Upper lobe of left lung (tissue), 6 donors: Measurements from ENCODE around the gene CUEDC2. TPM values are rescaled to one million over a fixed set of nuclear protein-coding genes. Genes with fewer than 3 reads are reported as not detected.
A peak's percentile ranks its signal among the peaks of the same experiment; 100 is the strongest.

Experiments used
- ATAC-seq, 2 donors: fragments of 200-7000 bp; cut with Tn5 transposase; one replicate each; pipeline ENCODE4 v1.9.1; 2022; ENCODE audit warnings: mild to moderate bottlenecking in 2 of 2, moderate library complexity in 2 of 2; ENCODE audit not compliant: low FRiP score in 2 of 2
- DNase-seq, 2 donors: peaks; one replicate each; pipeline ENCODE4 v3.0.0-alpha.2; 2019 to 2020
- H3K27ac ChIP-seq, 4 donors: fragments of 200-600 bp; sonication (generic); one replicate each; pipeline ENCODE4 v1.5.1; 2016 to 2019
- H3K27me3 ChIP-seq, 4 donors: fragments of 200-600 bp; sonication (generic); one replicate each; pipeline ENCODE4 v1.5.1; 2017 to 2019
- H3K36me3 ChIP-seq, 4 donors: fragments of 200-600 bp; sonication (generic); one replicate each; pipeline ENCODE4 v1.5.1; 2016 to 2019
- H3K4me1 ChIP-seq, 4 donors: fragments of 200-600 bp; sonication (generic); one replicate each; pipeline ENCODE4 v1.5.1; 2018 to 2019
- H3K4me3 ChIP-seq, 4 donors: fragments of 200-600 bp; sonication (generic); one replicate each; pipeline ENCODE4 v1.5.1; 2017 to 2019; ENCODE audit warnings: mild to moderate bottlenecking in 2 of 4, moderate library complexity in 1 of 4
- H3K9me3 ChIP-seq, 4 donors: fragments of 200-600 bp; sonication (generic); one replicate each; pipeline ENCODE4 v1.5.1; 2018 to 2019
- CTCF ChIP-seq, 6 experiments: fragments of 450-650 bp in 4 of 6; fragments of 200-600 bp in 2 of 6; sonication (generic) in 2 of 6; IDR thresholded peaks; one replicate each; pipeline ENCODE4 v1.5.1; 2016 to 2019; ENCODE audit warnings: antibody characterized with exemption in 6 of 6
- EP300 ChIP-seq, 4 donors: sonication (generic); formaldehyde crosslinking; IDR thresholded peaks; one replicate each; pipeline ENCODE4 v1.5.1; 2017; ENCODE audit warnings: antibody characterized with exemption in 4 of 4, control low read depth in 2 of 4
- POLR2A ChIP-seq, 4 donors: fragments of 450-650 bp; IDR thresholded peaks; one replicate each; pipeline ENCODE4 v1.5.1; 2016 to 2017; ENCODE audit warnings: antibody characterized with exemption in 4 of 4, mild to moderate bottlenecking in 2 of 4
- POLR2AphosphoS5 ChIP-seq, 2 donors: sonication (generic); formaldehyde crosslinking; IDR thresholded peaks; one replicate each; pipeline ENCODE4 v1.5.1; 2017; ENCODE audit warnings: antibody characterized with exemption in 2 of 2
- WGBS, 2 donors: methylation state at CpG; one replicate each; pipeline ENCODE4 v1.1.5; 2017 to 2018; 5-methylcytosine and 5-hydroxymethylcytosine counted together
- total RNA-seq, 6 donors: library from RNA; depleted of rRNA in 4 of 6; stranded (reverse); fragments of >200 nt in 4 of 6; gene quantifications; one replicate each; pipeline versions ENCODE4 v1.1.0 to v1.2.1, GENCODE V29; 2016 to 2021
- donor health status: DM: no; HTN: no; CAD: no; lungs with moderate emphysema.
- donor health status: DM: no; HTN: yes; CAD: no; lungs with severe emphysema.

The CUEDC2 gene
- total RNA-seq, 6 donors from 2014 or later: 33.1 to 67.1 (median 46.5) TPM

DNA sequence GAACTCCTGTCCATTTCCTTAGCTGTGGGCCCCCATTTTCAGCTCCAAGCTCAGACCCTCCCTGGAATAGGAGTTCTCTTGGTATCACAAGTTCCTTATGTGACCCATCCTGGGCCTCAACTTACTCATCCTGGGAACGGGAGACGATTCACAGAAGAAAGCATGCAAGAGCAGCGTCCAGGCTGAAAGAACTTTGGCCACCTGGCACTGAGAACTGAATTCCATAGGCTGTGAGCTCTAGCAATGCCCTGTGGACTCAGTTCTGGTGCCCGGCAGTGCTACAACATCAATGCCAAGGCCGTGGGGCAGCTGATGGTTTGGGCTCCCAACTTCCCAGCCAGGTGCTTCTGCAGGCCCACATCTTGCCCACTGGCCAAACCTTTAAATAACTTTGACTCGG is 3.9 kb upstream of the CUEDC2 start:
- H3K4me3 ChIP-seq: peak overlapping the region in 3 of 4 donors; percentile 31 to 51 (median 48)
- H3K27me3 ChIP-seq: no peaks in the 10 kb centered on the region
- whole genome bisulfite sequencing, 2 donors: 68 to 78% methylated on average over 5 to 6 of the region's 6 CpGs
- H3K36me3 ChIP-seq: no peaks in the 10 kb centered on the region
- peak overlapping the region; percentile 17 to 91 (median 72) for H3K27ac ChIP-seq
- peaks cover 20 to 46% (median 43%) of the 10 kb centered on the region in 4 donors for H3K4me1 ChIP-seq
- TF ChIP-seq POLR2A (IDR thresholded peaks at IDR 0.05) (no peak), POLR2AphosphoS5 (IDR thresholded peaks at IDR 0.05) (no peak), CTCF (IDR thresholded peaks at IDR 0.05) (no peak), EP300 (IDR thresholded peaks at IDR 0.05) (no peak)
- H3K9me3 ChIP-seq: no peaks in the 10 kb centered on the region
- no peak for DNase-seq
- no peak for ATAC-seq

GRCh38 chr10:102435529-102436233 is 3.3 kb upstream of the CUEDC2 start:
- peaks cover 22 to 47% (median 44%) of the 10 kb centered on the region in 4 donors for H3K4me1 ChIP-seq
- H3K36me3 ChIP-seq: no peaks in the 10 kb centered on the region
- peak in 1 of 2 donors; percentile 6 for ATAC-seq
- H3K27me3 ChIP-seq: no peaks in the 10 kb centered on the region
- TF ChIP-seq POLR2AphosphoS5 (IDR thresholded peaks at IDR 0.05): no peak
- TF ChIP-seq POLR2A (IDR thresholded peaks at IDR 0.05): peak in 1 of 4 donors; percentile 35
- no peak for TF ChIP-seq CTCF (IDR thresholded peaks at IDR 0.05)
- TF ChIP-seq EP300 (IDR thresholded peaks at IDR 0.05): no peak
- no peaks in the 10 kb centered on the region for H3K9me3 ChIP-seq
- peak in 1 of 2 donors; percentile 61 for DNase-seq
- peak overlapping the region; percentile 17 to 91 (median 72) for H3K27ac ChIP-seq
- WGBS, 2 donors: 7 to 29% methylated on average over 2 to 11 of the region's 14 CpGs
- peak overlapping the region in 3 of 4 donors; percentile 31 to 51 (median 48) for H3K4me3 ChIP-seq

DNA sequence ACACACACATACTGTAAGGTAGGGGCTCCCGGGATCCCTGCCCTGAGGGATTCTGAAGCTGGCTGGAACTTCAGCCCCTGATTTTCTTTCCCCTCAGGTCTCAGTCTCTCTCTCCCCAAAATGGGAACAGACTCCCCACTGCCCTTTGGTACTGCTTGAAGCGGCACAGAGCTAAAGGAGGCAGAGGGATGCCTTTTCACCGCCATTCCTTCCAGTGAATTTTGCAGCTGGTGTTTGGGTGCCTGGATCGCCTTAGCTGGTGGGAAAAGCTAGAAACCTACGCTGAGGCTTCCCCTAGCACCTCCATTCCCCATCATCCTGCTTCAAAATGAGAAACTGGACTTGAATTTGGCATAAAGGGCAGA is 2.7 kb upstream of the CUEDC2 start:
- 54 to 57% methylated on average over 4 to 5 of the region's 5 CpGs for WGBS, 2 donors
- Histone ChIP-seq H3K4me1 (peaks cover 22 to 47% (median 43%) of the 10 kb centered on the region in 4 donors), H3K36me3 (no peaks in the 10 kb centered on the region), H3K27me3 (no peaks in the 10 kb centered on the region), H3K9me3 (no peaks in the 10 kb centered on the region), H3K27ac (peak overlapping the region; percentile 17 to 91 (median 72)), H3K4me3 (peak overlapping the region in 3 of 4 donors; percentile 31 to 51 (median 48))
- DNase-seq (no peak), ATAC-seq (no peak)
- no peak for TF ChIP-seq CTCF (IDR thresholded peaks at IDR 0.05)
- TF ChIP-seq EP300 (IDR thresholded peaks at IDR 0.05): no peak
- TF ChIP-seq POLR2AphosphoS5 (IDR thresholded peaks at IDR 0.05): no peak
- TF ChIP-seq POLR2A (IDR thresholded peaks at IDR 0.05): no peak

- no peaks in the 10 kb centered on the region for H3K27me3 ChIP-seq
- H3K27ac ChIP-seq: peak overlapping the region; percentile 17 to 91 (median 72)
- 29 to 32% methylated on average over 9 of the region's 9 CpGs for WGBS, 2 donors
- peak overlapping the region in 1 of 4 donors; percentile 51 for H3K4me3 ChIP-seq
- H3K9me3 ChIP-seq: no peaks in the 10 kb centered on the region
- TF ChIP-seq EP300 (IDR thresholded peaks at IDR 0.05): no peak
- TF ChIP-seq POLR2AphosphoS5 (IDR thresholded peaks at IDR 0.05): peak in 1 of 2 donors; percentile 36
- peak in 1 of 4 donors; percentile 27 for TF ChIP-seq POLR2A (IDR thresholded peaks at IDR 0.05)
- peaks cover 22 to 47% (median 42%) of the 10 kb centered on the region in 4 donors for H3K4me1 ChIP-seq
- H3K36me3 ChIP-seq: no peaks in the 10 kb centered on the region
- DNase-seq: no peak
- peak in 1 of 2 donors; percentile 47 for ATAC-seq
Measured at GRCh38 chr10:102434394-102435132, 2.2 kb upstream of the CUEDC2 start.

DNA sequence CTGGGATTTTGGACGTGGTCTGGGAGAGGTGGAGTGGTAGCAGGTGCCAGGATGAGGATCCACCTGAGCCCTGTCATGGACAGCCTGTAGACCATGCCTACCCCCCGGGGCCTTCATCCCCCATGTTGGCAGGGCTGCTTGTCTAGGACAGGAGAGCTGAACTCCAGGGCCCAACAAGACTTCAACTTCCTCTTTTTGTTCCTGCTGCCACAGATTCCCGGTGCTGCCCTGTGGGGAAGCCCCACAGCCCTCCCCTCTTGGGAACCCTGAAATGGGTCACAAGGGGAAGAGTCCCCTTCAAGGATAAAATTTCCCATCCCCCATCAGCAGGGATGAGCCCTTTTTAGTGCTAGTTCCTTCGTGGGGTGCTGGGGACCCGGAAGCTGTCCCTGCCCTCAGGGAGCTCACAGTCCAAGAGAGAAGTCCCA is 1.3 kb upstream of the CUEDC2 start:
- DNase-seq (peak in 1 of 2 donors; percentile 56), ATAC-seq (no peak)
- Histone ChIP-seq H3K27ac (peak overlapping the region in 2 of 4 donors; percentile 83 to 91), H3K9me3 (no peaks in the 10 kb centered on the region), H3K27me3 (no peaks in the 10 kb centered on the region), H3K36me3 (no peaks in the 10 kb centered on the region), H3K4me1 (peaks cover 22 to 47% (median 42%) of the 10 kb centered on the region in 4 donors), H3K4me3 (no peak overlapping the region)
- 52 to 59% methylated on average over 5 of the region's 5 CpGs for WGBS, 2 donors
- no peak for TF ChIP-seq EP300 (IDR thresholded peaks at IDR 0.05)
- no peak for TF ChIP-seq POLR2A (IDR thresholded peaks at IDR 0.05)
- no peak for TF ChIP-seq POLR2AphosphoS5 (IDR thresholded peaks at IDR 0.05)
